Omental fat pad (tissue), 4 donors: ENCODE results near the gene ADPRS. TPM values are rescaled to one million over a fixed set of nuclear protein-coding genes. Genes with fewer than 3 reads are reported as not detected.

Experiments used
- ATAC-seq: fragments of 150-250 bp; one replicate; pipeline ENCODE4 v1.9.1; 2016; ENCODE audit warnings: mild to moderate bottlenecking, moderate library complexity; ENCODE audit not compliant: low FRiP score
- DNase-seq: peaks from one replicate; pipeline ENCODE4 v3.0.0-alpha.2; 2019; ENCODE audit warnings: low spot score
- CTCF ChIP-seq, 3 donors: fragments of 450-650 bp; IDR thresholded peaks; one replicate each; pipeline ENCODE4 v1.5.1; 2016 to 2017; ENCODE audit warnings: antibody characterized with exemption in 3 of 3, mild to moderate bottlenecking in 3 of 3, moderate library complexity in 2 of 3
- total RNA-seq, 4 donors: library from RNA; depleted of rRNA; stranded (reverse); fragments of >200 nt; gene quantifications; one replicate each; pipeline ENCODE4 v1.1.0, GENCODE V29; 2016

The ADPRS gene
- total RNA-seq, 4 donors from 2014 or later = 32.6 to 43.5 (median 39.0) TPM

GRCh38 chr1:36107394-36107793, 18.7 kb downstream of the ADPRS start:
- DNase-seq = no peak
- no peak for TF ChIP-seq CTCF (IDR thresholded peaks at IDR 0.05)
- no peak for ATAC-seq

GRCh38 chr1:36108314-36108713, 19.6 kb downstream of the ADPRS start:
- ATAC-seq (no peak), DNase-seq (no peak)
- no peak for TF ChIP-seq CTCF (IDR thresholded peaks at IDR 0.05)

GRCh38 chr1:36109041-36109679, 20.5 kb downstream of the ADPRS start:
- no peak for DNase-seq
- no peak for TF ChIP-seq CTCF (IDR thresholded peaks at IDR 0.05)
- no peak for ATAC-seq

GRCh38 chr1:36111151-36111550, 22.5 kb downstream of the ADPRS start:
- no peak for ATAC-seq
- DNase-seq = no peak
- TF ChIP-seq CTCF (IDR thresholded peaks at IDR 0.05) = no peak

GRCh38 chr1:36112823-36113222, 24.1 kb downstream of the ADPRS start:
- DNase-seq (no peak), ATAC-seq (no peak)
- TF ChIP-seq CTCF (IDR thresholded peaks at IDR 0.05) = no peak

GRCh38 chr1:36114371-36114770, 25.7 kb downstream of the ADPRS start:
- TF ChIP-seq CTCF (IDR thresholded peaks at IDR 0.05) = no peak
- DNase-seq (no peak), ATAC-seq (no peak)

GRCh38 chr1:36115200-36115669, 26.5 kb downstream of the ADPRS start:
- DNase-seq = no peak

More at GRCh38 chr1:36115200-36115669, 26.5 kb downstream of the ADPRS start:
- no peak for TF ChIP-seq CTCF (IDR thresholded peaks at IDR 0.05)
- ATAC-seq = no peak
